ENCODE measurements around the gene IL22RA1.

- TF ChIP-seq CTCF (conservative IDR thresholded peaks at IDR 0.05 in 1 of 2, IDR thresholded peaks at IDR 0.05 in 1 of 2; ENCODE audit: extremely low read depth in 1 of 2, insufficient read depth in 1 of 2, low read depth in 1 of 2, low read length in 2 of 2), result no peak
- TF ChIP-seq EZH2 (IDR thresholded peaks at IDR 0.05; ENCODE audit: borderline replicate concordance, low read length), result no peak
Observed at GRCh38 chr1:24090736-24091135, 52.2 kb downstream of the IL22RA1 start.

All from mammary epithelial cell (primary cell).